Peyer's patch (tissue), 4 donors: ENCODE results near the gene LMF1. TPM values are rescaled to one million over a fixed set of nuclear protein-coding genes. Genes with fewer than 3 reads are reported as not detected.

Experiments
- DNase-seq, 3 donors: peaks; one replicate each; pipeline ENCODE4 v3.0.0-alpha.2; 2017 to 2019
- H3K27ac ChIP-seq, 4 donors: fragments of 200-600 bp; sonication (generic); one replicate each; pipeline ENCODE4 v1.5.1; 2016 to 2019
- H3K27me3 ChIP-seq, 2 donors: fragments of 200-600 bp; sonication (generic); one replicate each; pipeline ENCODE4 v1.5.1; 2019
- H3K36me3 ChIP-seq, 3 donors: fragments of 200-600 bp; sonication (generic); one replicate each; pipeline ENCODE4 v1.5.1; 2016 to 2019
- H3K4me1 ChIP-seq, 4 donors: fragments of 200-600 bp; sonication (generic); one replicate each; pipeline ENCODE4 v1.5.1; 2016 to 2019
- H3K4me3 ChIP-seq, 4 donors: fragments of 200-600 bp; sonication (generic); 1 replicate in 3 of 4; 2 replicates in 1 of 4; pipeline ENCODE4 v1.5.1; 2016 to 2019; ENCODE audit warnings: mild to moderate bottlenecking in 1 of 4
- H3K9me3 ChIP-seq, 4 donors: fragments of 200-600 bp; sonication (generic); one replicate each; pipeline ENCODE4 v1.5.1; 2016 to 2019; ENCODE audit warnings: mild to moderate bottlenecking in 1 of 4
- POLR2A ChIP-seq, 2 donors: fragments of 450-650 bp; IDR thresholded peaks; one replicate each; pipeline ENCODE4 v1.5.1; 2017; ENCODE audit warnings: antibody characterized with exemption in 2 of 2, mild to moderate bottlenecking in 2 of 2, moderate library complexity in 2 of 2
- total RNA-seq, 4 donors: library from RNA; depleted of rRNA; stranded (reverse); fragments of >200 nt; gene quantifications; one replicate each; pipeline ENCODE4 v1.1.0, GENCODE V29; 2016
- TF ChIP-seq, protein P1 (sequence below), 6 experiments: fragments of 450-650 bp in 4 of 6; fragments of 200-600 bp in 2 of 6; sonication (generic) in 1 of 6; IDR thresholded peaks; one replicate each; pipeline ENCODE4 v1.5.1; 2017 to 2019; ENCODE audit warnings: antibody characterized with exemption in 6 of 6, mild to moderate bottlenecking in 3 of 6, moderate library complexity in 1 of 6

The LMF1 gene
- total RNA-seq, 4 donors from 2014 or later: 16.3 to 85.4 (median 54.6) TPM

DNA sequence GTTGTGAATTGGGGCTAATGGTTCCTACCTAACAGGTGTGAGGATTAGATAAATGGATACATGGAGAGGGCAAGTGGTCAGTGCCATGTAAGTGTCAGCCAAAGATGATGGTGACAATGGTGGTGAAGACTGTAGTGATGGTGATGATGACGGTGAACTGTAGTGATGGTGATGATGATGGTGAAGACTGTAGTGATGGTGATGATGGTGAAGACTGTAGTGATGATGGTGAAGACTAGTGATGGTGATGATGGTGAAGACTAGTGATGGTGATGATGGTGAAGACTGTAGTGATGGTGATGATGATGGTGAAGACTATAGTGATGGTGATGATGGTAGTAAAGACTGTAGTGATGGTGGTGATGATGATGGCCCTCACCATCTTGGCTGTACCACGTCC, 152.2 kb downstream of the LMF1 start:
- Histone ChIP-seq H3K9me3 (no peaks in the 10 kb centered on the region), H3K4me3 (no peak overlapping the region), H3K27ac (no peak overlapping the region), H3K27me3 (peaks cover 0 to 2% of the 10 kb centered on the region in 2 donors), H3K4me1 (peaks cover 0 to 4% (median 1%) of the 10 kb centered on the region in 4 donors), H3K36me3 (no peaks in the 10 kb centered on the region)
- DNase-seq: no peak
- no peak for TF ChIP-seq POLR2A (IDR thresholded peaks at IDR 0.05)

DNA sequence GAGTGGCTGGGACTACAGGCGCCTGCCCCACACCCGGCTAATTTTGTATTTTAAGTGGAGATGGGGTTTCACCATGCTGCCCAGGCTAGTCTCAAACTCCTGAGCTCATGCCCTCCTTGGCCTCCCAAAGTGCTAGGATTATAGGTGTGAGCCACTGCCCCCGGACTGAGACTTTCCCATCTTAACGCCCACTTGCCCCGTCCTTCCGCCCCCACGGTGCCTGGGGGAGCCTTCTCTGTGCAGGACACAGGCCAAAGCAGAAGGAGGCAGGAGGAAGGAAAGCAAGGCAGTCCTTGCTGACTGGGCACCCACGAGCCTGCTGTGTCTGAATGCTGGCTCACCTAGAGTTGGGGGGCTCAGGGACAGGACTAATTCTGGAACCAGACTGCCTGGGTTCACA, 152.7 kb downstream of the LMF1 start:
- Histone ChIP-seq H3K27me3 (peaks cover 0 to 7% of the 10 kb centered on the region in 2 donors), H3K4me3 (no peak overlapping the region), H3K4me1 (peaks cover 0 to 9% (median 3%) of the 10 kb centered on the region in 4 donors), H3K9me3 (no peaks in the 10 kb centered on the region), H3K27ac (no peak overlapping the region), H3K36me3 (no peaks in the 10 kb centered on the region)
- TF ChIP-seq POLR2A (IDR thresholded peaks at IDR 0.05): no peak
- TF ChIP-seq, protein P1, sequence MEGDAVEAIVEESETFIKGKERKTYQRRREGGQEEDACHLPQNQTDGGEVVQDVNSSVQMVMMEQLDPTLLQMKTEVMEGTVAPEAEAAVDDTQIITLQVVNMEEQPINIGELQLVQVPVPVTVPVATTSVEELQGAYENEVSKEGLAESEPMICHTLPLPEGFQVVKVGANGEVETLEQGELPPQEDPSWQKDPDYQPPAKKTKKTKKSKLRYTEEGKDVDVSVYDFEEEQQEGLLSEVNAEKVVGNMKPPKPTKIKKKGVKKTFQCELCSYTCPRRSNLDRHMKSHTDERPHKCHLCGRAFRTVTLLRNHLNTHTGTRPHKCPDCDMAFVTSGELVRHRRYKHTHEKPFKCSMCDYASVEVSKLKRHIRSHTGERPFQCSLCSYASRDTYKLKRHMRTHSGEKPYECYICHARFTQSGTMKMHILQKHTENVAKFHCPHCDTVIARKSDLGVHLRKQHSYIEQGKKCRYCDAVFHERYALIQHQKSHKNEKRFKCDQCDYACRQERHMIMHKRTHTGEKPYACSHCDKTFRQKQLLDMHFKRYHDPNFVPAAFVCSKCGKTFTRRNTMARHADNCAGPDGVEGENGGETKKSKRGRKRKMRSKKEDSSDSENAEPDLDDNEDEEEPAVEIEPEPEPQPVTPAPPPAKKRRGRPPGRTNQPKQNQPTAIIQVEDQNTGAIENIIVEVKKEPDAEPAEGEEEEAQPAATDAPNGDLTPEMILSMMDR (IDR thresholded peaks at IDR 0.05): no peak
- no peak for DNase-seq

DNA sequence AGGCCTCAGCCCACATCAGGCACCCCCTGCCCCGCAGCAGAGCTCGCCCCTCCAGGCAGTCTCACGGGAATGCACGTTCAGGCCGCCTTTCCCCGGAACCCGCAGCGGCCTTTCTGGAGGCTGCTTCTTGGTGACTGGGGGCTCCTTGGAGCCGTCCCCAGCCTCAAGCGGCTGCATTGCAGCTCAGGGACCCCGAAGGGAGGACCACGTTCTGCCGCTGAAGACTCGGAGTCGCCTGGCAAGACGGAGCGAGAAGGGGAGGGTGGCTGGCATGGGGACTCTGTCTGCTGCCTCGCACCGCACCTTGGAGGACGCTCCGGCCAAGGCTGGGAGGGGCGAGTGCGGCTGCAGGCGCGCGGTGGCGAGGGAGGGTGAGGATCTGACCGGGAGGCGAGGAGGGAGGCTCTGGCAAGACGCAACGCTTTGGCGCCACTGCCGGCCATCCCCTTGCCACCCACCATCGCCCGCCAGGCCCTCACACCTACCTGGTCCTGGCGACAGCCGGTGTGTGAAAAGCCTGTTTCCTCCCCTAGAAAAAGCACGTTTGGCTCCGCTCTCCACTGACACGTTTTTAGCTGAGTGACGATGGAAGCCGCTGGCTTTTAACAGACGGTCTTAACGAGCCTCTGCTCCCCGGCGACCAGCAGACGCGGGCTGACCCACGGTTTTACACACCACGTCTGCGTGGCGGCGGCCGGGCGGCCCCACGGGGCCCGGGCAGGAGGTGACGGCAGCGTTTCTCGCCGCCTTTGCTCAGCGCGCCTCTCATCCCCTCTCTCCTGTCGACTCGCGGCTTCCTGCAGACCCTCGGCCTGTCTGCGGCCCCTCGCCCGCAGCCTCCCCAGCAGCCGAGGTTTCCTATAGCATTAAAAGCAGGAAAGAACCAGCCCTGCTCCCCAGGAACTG, 153.5 kb downstream of the LMF1 start:
- TF ChIP-seq, protein P1 (IDR thresholded peaks at IDR 0.05): no peak
- no peak for TF ChIP-seq POLR2A (IDR thresholded peaks at IDR 0.05)
- H3K4me3 ChIP-seq: no peak overlapping the region
- H3K27me3 ChIP-seq: peaks cover 0 to 10% of the 10 kb centered on the region in 2 donors
- no peaks in the 10 kb centered on the region for H3K9me3 ChIP-seq
- DNase-seq: no peak
- no peaks in the 10 kb centered on the region for H3K36me3 ChIP-seq
- H3K4me1 ChIP-seq: peaks cover 0 to 9% (median 3%) of the 10 kb centered on the region in 4 donors
- H3K27ac ChIP-seq: no peak overlapping the region

DNA sequence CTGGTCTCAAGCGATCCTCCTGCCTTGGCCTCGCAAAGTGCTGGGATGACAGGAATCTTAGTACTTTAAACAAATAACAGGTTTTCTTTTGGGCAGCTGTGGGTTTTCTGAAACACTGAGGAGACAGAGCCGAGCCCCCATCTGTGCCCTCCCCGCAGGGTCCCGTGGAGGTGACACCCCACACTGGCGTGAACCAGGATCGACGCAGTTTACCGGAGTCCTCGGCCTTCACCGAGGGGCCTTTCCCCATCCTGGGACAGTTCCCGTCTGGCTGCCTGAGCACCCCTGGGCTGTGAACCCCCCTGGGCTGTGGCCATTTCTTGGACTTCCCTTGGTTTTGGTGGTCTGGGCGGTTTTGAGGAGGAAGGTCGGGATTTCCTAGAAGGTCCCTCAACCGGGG, 154.9 kb downstream of the LMF1 start:
- no peaks in the 10 kb centered on the region for H3K9me3 ChIP-seq
- DNase-seq: no peak
- H3K4me3 ChIP-seq: no peak overlapping the region
- H3K27me3 ChIP-seq: peaks cover 0 to 10% of the 10 kb centered on the region in 2 donors
- peaks cover 0 to 9% (median 3%) of the 10 kb centered on the region in 4 donors for H3K4me1 ChIP-seq
- no peak overlapping the region for H3K27ac ChIP-seq
- H3K36me3 ChIP-seq: no peaks in the 10 kb centered on the region
- no peak for TF ChIP-seq POLR2A (IDR thresholded peaks at IDR 0.05)
- TF ChIP-seq, protein P1 (IDR thresholded peaks at IDR 0.05): no peak

DNA sequence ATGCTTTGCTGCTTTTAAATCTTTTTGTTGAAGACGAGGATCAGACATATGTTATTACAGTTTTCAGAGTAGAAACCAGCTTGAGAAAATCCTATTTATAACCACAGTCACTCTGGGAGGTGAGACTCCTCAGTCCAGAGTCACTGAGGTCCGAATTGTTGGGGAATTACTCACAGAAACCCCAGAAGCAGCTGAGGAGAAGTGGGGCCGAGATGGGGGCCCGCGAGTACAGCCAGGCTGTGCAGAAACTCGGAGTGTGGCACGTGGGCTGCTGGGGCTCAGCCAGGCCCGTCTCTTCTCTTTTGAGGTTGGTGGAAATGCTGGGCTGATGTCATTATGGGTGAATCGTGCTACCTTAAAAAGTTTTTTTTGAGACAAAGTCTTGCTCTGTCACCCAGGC, 155.8 kb downstream of the LMF1 start:
- no peak for TF ChIP-seq POLR2A (IDR thresholded peaks at IDR 0.05)
- TF ChIP-seq, protein P1 (IDR thresholded peaks at IDR 0.05): no peak
- DNase-seq: no peak
- no peak overlapping the region for H3K4me3 ChIP-seq
- peaks cover 0 to 9% (median 3%) of the 10 kb centered on the region in 4 donors for H3K4me1 ChIP-seq
- no peak overlapping the region for H3K27ac ChIP-seq
- H3K9me3 ChIP-seq: no peaks in the 10 kb centered on the region
- H3K27me3 ChIP-seq: peaks cover 0 to 10% of the 10 kb centered on the region in 2 donors
- H3K36me3 ChIP-seq: no peaks in the 10 kb centered on the region

DNA sequence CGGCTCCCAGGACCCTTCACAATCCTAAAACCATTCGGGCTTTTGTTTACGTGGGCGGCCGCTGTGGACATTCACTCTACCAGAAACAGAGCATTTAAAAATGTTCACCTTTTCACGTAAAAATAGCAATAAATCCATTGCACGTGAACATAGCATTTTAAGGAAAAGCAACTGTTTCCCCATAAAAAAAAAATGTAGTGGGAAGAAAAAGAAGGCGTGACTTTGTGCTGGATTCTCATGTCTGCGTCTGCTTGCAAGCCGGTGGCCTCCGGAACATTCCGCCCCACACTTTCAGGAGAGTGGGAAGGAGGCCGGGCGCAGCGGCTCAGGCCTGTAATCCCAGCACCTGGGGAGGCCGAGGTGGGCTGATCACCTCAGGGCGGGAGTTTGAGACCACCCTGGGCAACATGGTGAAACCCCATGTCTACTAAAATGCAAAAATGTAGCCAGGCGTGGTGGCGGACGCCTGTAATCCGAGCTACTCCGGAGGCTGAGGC, 156.8 kb downstream of the LMF1 start:
- no peaks in the 10 kb centered on the region for H3K9me3 ChIP-seq
- no peak overlapping the region for H3K27ac ChIP-seq
- H3K4me3 ChIP-seq: no peak overlapping the region
- H3K4me1 ChIP-seq: peaks cover 0 to 9% (median 3%) of the 10 kb centered on the region in 4 donors
- TF ChIP-seq, protein P1 (IDR thresholded peaks at IDR 0.05): no peak
- TF ChIP-seq POLR2A (IDR thresholded peaks at IDR 0.05): no peak
- DNase-seq: no peak
- H3K36me3 ChIP-seq: no peaks in the 10 kb centered on the region
- H3K27me3 ChIP-seq: peaks cover 0 to 10% of the 10 kb centered on the region in 2 donors
